ENCODE measurements around the gene JAK1. TPM values are rescaled to one million over a fixed set of nuclear protein-coding genes. Genes with fewer than 3 reads are reported as not detected.

The JAK1 gene
- total and polyA plus RNA-seq, 2 experiments from 2014 or later = 8.0 to 19.5 TPM

DNA sequence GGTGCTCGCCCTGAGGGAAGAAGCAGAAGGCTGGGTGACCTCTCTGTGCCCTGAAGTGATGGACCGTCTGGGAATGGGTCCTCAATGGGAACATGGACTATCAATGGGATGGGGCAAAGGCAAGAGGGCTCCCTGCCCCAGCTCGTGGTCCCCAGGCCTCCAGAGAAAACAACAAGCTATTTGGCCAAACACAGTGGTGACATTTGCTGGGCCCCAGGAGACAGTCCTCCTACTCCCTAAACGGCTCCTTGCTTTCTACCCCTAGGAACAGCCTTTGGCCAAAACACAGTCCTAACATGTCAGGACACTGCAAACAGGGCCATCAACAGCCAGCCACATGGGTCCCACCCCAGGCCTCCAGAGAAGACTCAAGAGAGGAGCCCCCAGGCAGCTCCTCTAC lies 118.7 kb downstream of the JAK1 start:
- TF ChIP-seq EZH2phosphoT487 (IDR thresholded peaks at IDR 0.05; ENCODE audit: unreplicated experiment) (no peak), CREB1 (CRISPR knock-in tag; IDR thresholded peaks at IDR 0.05; ENCODE audit: low read depth) (no peak), EZH2 (IDR thresholded peaks at IDR 0.05; ENCODE audit: low read depth, unreplicated experiment) (no peak), JUNB (IDR thresholded peaks at IDR 0.05; ENCODE audit: unreplicated experiment) (no peak), ZNF114 (CRISPR knock-in tag; IDR thresholded peaks at IDR 0.05) (no peak), POLR2AphosphoS5 (IDR thresholded peaks at IDR 0.05; ENCODE audit: low read depth) (no peak), STAT1 (IDR thresholded peaks at IDR 0.05; ENCODE audit: unreplicated experiment) (no peak), ZNF331 (CRISPR knock-in tag; IDR thresholded peaks at IDR 0.05; ENCODE audit: low read depth) (no peak), NANOG (IDR thresholded peaks at IDR 0.05; ENCODE audit: borderline replicate concordance) (no peak)
- TF ChIP-seq, protein P1, sequence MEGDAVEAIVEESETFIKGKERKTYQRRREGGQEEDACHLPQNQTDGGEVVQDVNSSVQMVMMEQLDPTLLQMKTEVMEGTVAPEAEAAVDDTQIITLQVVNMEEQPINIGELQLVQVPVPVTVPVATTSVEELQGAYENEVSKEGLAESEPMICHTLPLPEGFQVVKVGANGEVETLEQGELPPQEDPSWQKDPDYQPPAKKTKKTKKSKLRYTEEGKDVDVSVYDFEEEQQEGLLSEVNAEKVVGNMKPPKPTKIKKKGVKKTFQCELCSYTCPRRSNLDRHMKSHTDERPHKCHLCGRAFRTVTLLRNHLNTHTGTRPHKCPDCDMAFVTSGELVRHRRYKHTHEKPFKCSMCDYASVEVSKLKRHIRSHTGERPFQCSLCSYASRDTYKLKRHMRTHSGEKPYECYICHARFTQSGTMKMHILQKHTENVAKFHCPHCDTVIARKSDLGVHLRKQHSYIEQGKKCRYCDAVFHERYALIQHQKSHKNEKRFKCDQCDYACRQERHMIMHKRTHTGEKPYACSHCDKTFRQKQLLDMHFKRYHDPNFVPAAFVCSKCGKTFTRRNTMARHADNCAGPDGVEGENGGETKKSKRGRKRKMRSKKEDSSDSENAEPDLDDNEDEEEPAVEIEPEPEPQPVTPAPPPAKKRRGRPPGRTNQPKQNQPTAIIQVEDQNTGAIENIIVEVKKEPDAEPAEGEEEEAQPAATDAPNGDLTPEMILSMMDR (conservative IDR thresholded peaks at IDR 0.05; ENCODE audit: low read depth in 2 of 2) = no peak
- TF ChIP-seq, protein P2, sequence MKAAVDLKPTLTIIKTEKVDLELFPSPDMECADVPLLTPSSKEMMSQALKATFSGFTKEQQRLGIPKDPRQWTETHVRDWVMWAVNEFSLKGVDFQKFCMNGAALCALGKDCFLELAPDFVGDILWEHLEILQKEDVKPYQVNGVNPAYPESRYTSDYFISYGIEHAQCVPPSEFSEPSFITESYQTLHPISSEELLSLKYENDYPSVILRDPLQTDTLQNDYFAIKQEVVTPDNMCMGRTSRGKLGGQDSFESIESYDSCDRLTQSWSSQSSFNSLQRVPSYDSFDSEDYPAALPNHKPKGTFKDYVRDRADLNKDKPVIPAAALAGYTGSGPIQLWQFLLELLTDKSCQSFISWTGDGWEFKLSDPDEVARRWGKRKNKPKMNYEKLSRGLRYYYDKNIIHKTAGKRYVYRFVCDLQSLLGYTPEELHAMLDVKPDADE (IDR thresholded peaks at IDR 0.05) = no peak
- TF ChIP-seq, protein P3, sequence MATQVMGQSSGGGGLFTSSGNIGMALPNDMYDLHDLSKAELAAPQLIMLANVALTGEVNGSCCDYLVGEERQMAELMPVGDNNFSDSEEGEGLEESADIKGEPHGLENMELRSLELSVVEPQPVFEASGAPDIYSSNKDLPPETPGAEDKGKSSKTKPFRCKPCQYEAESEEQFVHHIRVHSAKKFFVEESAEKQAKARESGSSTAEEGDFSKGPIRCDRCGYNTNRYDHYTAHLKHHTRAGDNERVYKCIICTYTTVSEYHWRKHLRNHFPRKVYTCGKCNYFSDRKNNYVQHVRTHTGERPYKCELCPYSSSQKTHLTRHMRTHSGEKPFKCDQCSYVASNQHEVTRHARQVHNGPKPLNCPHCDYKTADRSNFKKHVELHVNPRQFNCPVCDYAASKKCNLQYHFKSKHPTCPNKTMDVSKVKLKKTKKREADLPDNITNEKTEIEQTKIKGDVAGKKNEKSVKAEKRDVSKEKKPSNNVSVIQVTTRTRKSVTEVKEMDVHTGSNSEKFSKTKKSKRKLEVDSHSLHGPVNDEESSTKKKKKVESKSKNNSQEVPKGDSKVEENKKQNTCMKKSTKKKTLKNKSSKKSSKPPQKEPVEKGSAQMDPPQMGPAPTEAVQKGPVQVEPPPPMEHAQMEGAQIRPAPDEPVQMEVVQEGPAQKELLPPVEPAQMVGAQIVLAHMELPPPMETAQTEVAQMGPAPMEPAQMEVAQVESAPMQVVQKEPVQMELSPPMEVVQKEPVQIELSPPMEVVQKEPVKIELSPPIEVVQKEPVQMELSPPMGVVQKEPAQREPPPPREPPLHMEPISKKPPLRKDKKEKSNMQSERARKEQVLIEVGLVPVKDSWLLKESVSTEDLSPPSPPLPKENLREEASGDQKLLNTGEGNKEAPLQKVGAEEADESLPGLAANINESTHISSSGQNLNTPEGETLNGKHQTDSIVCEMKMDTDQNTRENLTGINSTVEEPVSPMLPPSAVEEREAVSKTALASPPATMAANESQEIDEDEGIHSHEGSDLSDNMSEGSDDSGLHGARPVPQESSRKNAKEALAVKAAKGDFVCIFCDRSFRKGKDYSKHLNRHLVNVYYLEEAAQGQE (IDR thresholded peaks at IDR 0.05; ENCODE audit: unreplicated experiment) = no peak
- Histone ChIP-seq H3K4me1 (ENCODE audit: insufficient read depth) (no peaks in the 10 kb centered on the region), H3K4me3 (no peak overlapping the region), H3K36me3 (ENCODE audit: insufficient read depth) (no peaks in the 10 kb centered on the region), H3K27me3 (ENCODE audit: insufficient read depth) (no peaks in the 10 kb centered on the region), H2AFZ (no peak overlapping the region), H3K4me2 (no peak overlapping the region), H3K27ac (ENCODE audit: low read depth) (no peak overlapping the region), H3K79me2 (replicated peaks; ENCODE audit: insufficient read depth) (no peaks in the 10 kb centered on the region), H3F3A (replicated peaks; ENCODE audit: low read depth) (no peaks in the 10 kb centered on the region), H4K20me1 (replicated peaks; ENCODE audit: insufficient read depth) (no peaks in the 10 kb centered on the region), H3K9me2 (ENCODE audit: insufficient read depth) (0 out of 2 replicates have a peak, but pooled peaks cover 6% of the 10 kb centered on the region)
- Mint-ChIP-seq H3K27ac (no peak overlapping the region), H3K36me3 (ENCODE audit: low read depth) (peaks cover 11% of the 10 kb centered on the region; the same call in 2 of the 3 replicates), H3K4me1 (no peaks in the 10 kb centered on the region), H3K9me3 (no peaks in the 10 kb centered on the region), H3K27me3 (ENCODE audit: insufficient read depth, low read depth, poor library complexity) (peaks cover 9% of the 10 kb centered on the region), H3K4me3 (no peak overlapping the region)
- DNase-seq (ENCODE audit: low spot score) (no peak), ATAC-seq (no peak)

Measured in GM23338 (cell line).